Measurements from ENCODE around the gene VCL.
A peak's percentile ranks its signal among the peaks of the same experiment; 100 is the strongest.
"Not testable (repeated sequence)": the region's sequence is repeated elsewhere in the genome, so short reads cannot be mapped to it uniquely, and the experiment has no call there.

Gene VCL

GRCh38 chr10:74107391-74107790 lies 109.5 kb downstream of the VCL start:
- DNase-seq (ENCODE audit: low spot score), result no peak

- no peak for DNase-seq (ENCODE audit: low spot score)
Measured at GRCh38 chr10:74109452-74109851, 111.5 kb downstream of the VCL start.

GRCh38 chr10:74110120-74110519 lies 112.2 kb downstream of the VCL start:
- no peak for DNase-seq (ENCODE audit: low spot score)

GRCh38 chr10:74111799-74112198 lies 113.9 kb downstream of the VCL start:
- DNase-seq (ENCODE audit: low spot score), result no peak

GRCh38 chr10:74113546-74113945 lies 115.6 kb downstream of the VCL start:
- peak; percentile 73 for DNase-seq (ENCODE audit: low spot score)

GRCh38 chr10:74114041-74114448 lies 116.1 kb downstream of the VCL start:
- no peak for DNase-seq (ENCODE audit: low spot score)

GRCh38 chr10:74117738-74118137 lies 119.8 kb downstream of the VCL start:
- no peak for DNase-seq (ENCODE audit: low spot score)

- no peak for DNase-seq (ENCODE audit: low spot score)
Measured at GRCh38 chr10:74118804-74119203, 120.9 kb downstream of the VCL start.

GRCh38 chr10:74120911-74121310 lies 123.0 kb downstream of the VCL start:
- no peak for DNase-seq (ENCODE audit: low spot score)

- no peak for DNase-seq (ENCODE audit: low spot score)
Measured at GRCh38 chr10:74121368-74121767, 123.5 kb downstream of the VCL start.

GRCh38 chr10:74122060-74122459 lies 124.1 kb downstream of the VCL start:
- no peak for DNase-seq (ENCODE audit: low spot score)

GRCh38 chr10:74123081-74123480 lies 125.2 kb downstream of the VCL start:
- DNase-seq (ENCODE audit: low spot score), result no peak

GRCh38 chr10:74133923-74134820 lies 136.3 kb downstream of the VCL start:
- no peak for DNase-seq (ENCODE audit: low spot score)

- no peak for DNase-seq (ENCODE audit: low spot score)
Measured at GRCh38 chr10:74135452-74135851, 137.5 kb downstream of the VCL start.

- DNase-seq (ENCODE audit: low spot score), result no peak
Measured at GRCh38 chr10:74137992-74138391, 140.1 kb downstream of the VCL start.

- not testable (repeated sequence) for DNase-seq (ENCODE audit: low spot score)
Measured at GRCh38 chr10:74138596-74138995, 140.7 kb downstream of the VCL start.

- DNase-seq (ENCODE audit: low spot score), result no peak
Measured at GRCh38 chr10:74139981-74140380, 142.1 kb downstream of the VCL start.

GRCh38 chr10:74140553-74140952 lies 142.6 kb downstream of the VCL start:
- DNase-seq (ENCODE audit: low spot score), result no peak

GRCh38 chr10:74145133-74145532 lies 147.2 kb downstream of the VCL start:
- DNase-seq (ENCODE audit: low spot score), result no peak

GRCh38 chr10:74146980-74147379 lies 149.1 kb downstream of the VCL start:
- DNase-seq (ENCODE audit: low spot score), result not testable (repeated sequence)

GRCh38 chr10:74150204-74150989 lies 152.5 kb downstream of the VCL start, which contains the start of gene AP3M1:
Gene AP3M1, minus strand, starts transcription at chr10:74150828. Its CDS starts 12,449 bp downstream, at chr10:74138379.
- no peak for DNase-seq (ENCODE audit: low spot score)

GRCh38 chr10:74150990-74151878 lies 153.3 kb downstream of the VCL start, which contains the start of gene ADK:
Gene ADK, plus strand, starts transcription at chr10:74151221. Its CDS starts 58 bp downstream, at chr10:74151279.
- peak; percentile 97 for DNase-seq (ENCODE audit: low spot score)
